ENCODE data around the gene PSEN1.

- TF ChIP-seq, protein P1, sequence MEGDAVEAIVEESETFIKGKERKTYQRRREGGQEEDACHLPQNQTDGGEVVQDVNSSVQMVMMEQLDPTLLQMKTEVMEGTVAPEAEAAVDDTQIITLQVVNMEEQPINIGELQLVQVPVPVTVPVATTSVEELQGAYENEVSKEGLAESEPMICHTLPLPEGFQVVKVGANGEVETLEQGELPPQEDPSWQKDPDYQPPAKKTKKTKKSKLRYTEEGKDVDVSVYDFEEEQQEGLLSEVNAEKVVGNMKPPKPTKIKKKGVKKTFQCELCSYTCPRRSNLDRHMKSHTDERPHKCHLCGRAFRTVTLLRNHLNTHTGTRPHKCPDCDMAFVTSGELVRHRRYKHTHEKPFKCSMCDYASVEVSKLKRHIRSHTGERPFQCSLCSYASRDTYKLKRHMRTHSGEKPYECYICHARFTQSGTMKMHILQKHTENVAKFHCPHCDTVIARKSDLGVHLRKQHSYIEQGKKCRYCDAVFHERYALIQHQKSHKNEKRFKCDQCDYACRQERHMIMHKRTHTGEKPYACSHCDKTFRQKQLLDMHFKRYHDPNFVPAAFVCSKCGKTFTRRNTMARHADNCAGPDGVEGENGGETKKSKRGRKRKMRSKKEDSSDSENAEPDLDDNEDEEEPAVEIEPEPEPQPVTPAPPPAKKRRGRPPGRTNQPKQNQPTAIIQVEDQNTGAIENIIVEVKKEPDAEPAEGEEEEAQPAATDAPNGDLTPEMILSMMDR (IDR thresholded peaks at IDR 0.05): no peak
- TF ChIP-seq POLR2A (IDR thresholded peaks at IDR 0.05): no peak
Measured at GRCh38 chr14:73250317-73250713, 114.0 kb downstream of the PSEN1 start.
